SK-N-SH treated with all-trans-retinoic acid at 6 μM for 48 hours (cell line): ENCODE data around the gene SLC10A3.

Experiments used
- BACH2 ChIP-seq: fragments of 250-450 bp; sonication (Bioruptor Pico); IDR thresholded peaks from 2 replicates; pipeline ENCODE4 v1.9.0; 2021; ENCODE audit warnings: mild to moderate bottlenecking, borderline replicate concordance
- CSDC2 ChIP-seq: fragments of 250-450 bp; sonication (Bioruptor Pico); IDR thresholded peaks from 2 replicates; pipeline ENCODE4 v1.5.0; 2020; ENCODE audit warnings: mild to moderate bottlenecking, moderate library complexity
- CSRNP3 ChIP-seq: fragments of 250-450 bp; sonication (Bioruptor Pico); IDR thresholded peaks from 2 replicates; pipeline ENCODE4 v1.5.1; 2021; ENCODE audit warnings: mild to moderate bottlenecking, moderate library complexity
- ESRRG ChIP-seq: fragments of 250-450 bp; sonication (Bioruptor Pico); IDR thresholded peaks from 2 replicates; pipeline ENCODE4 v1.6.1; 2021; ENCODE audit warnings: mild to moderate bottlenecking
- GLIS3 ChIP-seq: fragments of 250-450 bp; sonication (Bioruptor Pico); IDR thresholded peaks from 2 replicates; pipeline ENCODE4 v1.5.0; 2020; ENCODE audit warnings: mild to moderate bottlenecking, moderate library complexity
- ISL1 ChIP-seq: fragments of 250-450 bp; sonication (Bioruptor Pico); IDR thresholded peaks from 2 replicates; pipeline ENCODE4 v2.1.2; 2022; ENCODE audit warnings: mild to moderate bottlenecking, moderate library complexity
- PPARA ChIP-seq: fragments of 250-450 bp; sonication (Bioruptor Pico); IDR thresholded peaks from 2 replicates; pipeline ENCODE4 v1.5.0; 2020; ENCODE audit warnings: mild to moderate bottlenecking, borderline replicate concordance
- RARB ChIP-seq: fragments of 250-450 bp; sonication (Bioruptor Pico); IDR thresholded peaks from 2 replicates; pipeline ENCODE4 v1.8.0; 2021; ENCODE audit warnings: mild to moderate bottlenecking, moderate library complexity
- TOX ChIP-seq: fragments of 250-450 bp; sonication (Bioruptor Pico); IDR thresholded peaks from 2 replicates; pipeline ENCODE4 v1.8.0; 2021; ENCODE audit warnings: mild to moderate bottlenecking, moderate library complexity, borderline replicate concordance
- ZFP3 ChIP-seq: fragments of 250-450 bp; sonication (Bioruptor Pico); IDR thresholded peaks from 2 replicates; pipeline ENCODE4 v1.5.0; 2020; ENCODE audit warnings: mild to moderate bottlenecking, moderate library complexity
- ZNF8 ChIP-seq: fragments of 450-650 bp; formaldehyde crosslinking; IDR thresholded peaks from 2 replicates; pipeline ENCODE4 v1.5.0; 2020; ENCODE audit warnings: mild to moderate bottlenecking, moderate library complexity

GRCh38 chrX:154469880-154470279, 20.5 kb downstream of the SLC10A3 start:
- no peak for TF ChIP-seq BACH2
- no peak for TF ChIP-seq ESRRG (CRISPR knock-in tag)
- TF ChIP-seq ZFP3 = no peak
- no peak for TF ChIP-seq PPARA (CRISPR knock-in tag)
- no peak for TF ChIP-seq TOX (CRISPR knock-in tag)
- no peak for TF ChIP-seq RARB
- TF ChIP-seq ZNF8 (CRISPR knock-in tag) = no peak
- no peak for TF ChIP-seq CSDC2 (CRISPR knock-in tag)
- TF ChIP-seq GLIS3 (CRISPR knock-in tag) = no peak
- TF ChIP-seq ISL1 (CRISPR knock-in tag) = no peak
- TF ChIP-seq CSRNP3 = no peak
